PFSK-1 (cell line): ENCODE measurements around the gene XPNPEP1.

ENCODE experiments used
- FOXP2 ChIP-seq: optimal IDR thresholded peaks from 2 replicates; pipeline ENCODE3; 2011; ENCODE audit warnings: borderline replicate concordance, control low read depth, inconsistent platforms; ENCODE audit not compliant: insufficient read depth; ENCODE audit errors: extremely low read length, extremely low read depth
- POLR2AphosphoS5 ChIP-seq: IDR thresholded peaks from 2 replicates; pipeline ENCODE4 v1.6.1; 2012; ENCODE audit warnings: low read depth, mild to moderate bottlenecking, control low read depth, low read length, moderate library complexity
- REST ChIP-seq, 2 experiments: IDR thresholded peaks; 2 replicates each; pipeline versions ENCODE4 v1.6.1 to v1.8.0; 2011 to 2012; ENCODE audit warnings: low read depth in 2 of 2, low read length in 2 of 2, control low read depth in 1 of 2, inconsistent platforms in 1 of 2, mild to moderate bottlenecking in 1 of 2, moderate library complexity in 1 of 2; ENCODE audit not compliant: insufficient read depth in 1 of 2
- SIN3A ChIP-seq: IDR thresholded peaks from 2 replicates; pipeline ENCODE4 v1.6.1; 2012; ENCODE audit warnings: mild to moderate bottlenecking, low read length, moderate library complexity, borderline replicate concordance; ENCODE audit not compliant: insufficient read depth
- TAF1 ChIP-seq: IDR thresholded peaks from 2 replicates; pipeline ENCODE4 v1.6.1; 2012; ENCODE audit warnings: low read length, control low read depth, borderline replicate concordance; ENCODE audit not compliant: insufficient read depth

The XPNPEP1 gene

GRCh38 chr10:109859221-109859620 is 64.1 kb downstream of the XPNPEP1 start:
- TF ChIP-seq REST (IDR thresholded peaks at IDR 0.05; ENCODE audit: insufficient read depth in 1 of 2, low read depth in 2 of 2, low read length in 2 of 2), result no peak
- no peak for TF ChIP-seq SIN3A
- no peak for TF ChIP-seq FOXP2
- no peak for TF ChIP-seq POLR2AphosphoS5
- TF ChIP-seq TAF1, result no peak

GRCh38 chr10:109855746-109856145 is 67.6 kb downstream of the XPNPEP1 start:
- TF ChIP-seq FOXP2 (no peak), POLR2AphosphoS5 (no peak)

GRCh38 chr10:109853921-109854320 is 69.4 kb downstream of the XPNPEP1 start:
- TF ChIP-seq POLR2AphosphoS5 (no peak), TAF1 (no peak), REST (IDR thresholded peaks at IDR 0.05; ENCODE audit: insufficient read depth in 1 of 2, low read depth in 2 of 2, low read length in 2 of 2) (no peak), FOXP2 (no peak), SIN3A (no peak)

GRCh38 chr10:109852475-109853037 is 70.8 kb downstream of the XPNPEP1 start:
- no peak for TF ChIP-seq TAF1
- TF ChIP-seq POLR2AphosphoS5, result no peak
- no peak for TF ChIP-seq FOXP2
- no peak for TF ChIP-seq SIN3A
- no peak for TF ChIP-seq REST (IDR thresholded peaks at IDR 0.05; ENCODE audit: insufficient read depth in 1 of 2, low read depth in 2 of 2, low read length in 2 of 2)

- TF ChIP-seq SIN3A (no peak), REST (IDR thresholded peaks at IDR 0.05; ENCODE audit: insufficient read depth in 1 of 2, low read depth in 2 of 2, low read length in 2 of 2) (no peak), POLR2AphosphoS5 (no peak), TAF1 (no peak)
Observed at GRCh38 chr10:109851616-109852474, 71.5 kb downstream of the XPNPEP1 start.
